H9 (cell line): ENCODE measurements around the gene TMEM30B. TPM values are rescaled to one million over a fixed set of nuclear protein-coding genes. Genes with fewer than 3 reads are reported as not detected.

Experiments
- DNase-seq: peaks from one replicate; pipeline ENCODE4 v3.0.0-alpha.2; 2017
- H2AFZ ChIP-seq: one replicate; pipeline ENCODE4 v1.6.1; 2013; ENCODE audit warnings: mild to moderate bottlenecking, low read length, control low read depth, moderate library complexity
- H2AK5ac ChIP-seq: 2 replicates; pipeline ENCODE4 v1.6.1; 2013; ENCODE audit warnings: low read length, control low read depth, mixed read lengths; ENCODE audit not compliant: insufficient read length
- H2BK120ac ChIP-seq: one replicate; pipeline ENCODE4 v1.6.1; 2013; ENCODE audit warnings: low read depth, mild to moderate bottlenecking, low read length, control low read depth, inconsistent platforms; ENCODE audit not compliant: poor library complexity, severe bottlenecking
- H2BK12ac ChIP-seq: 2 replicates; pipeline ENCODE4 v1.6.1; 2013; ENCODE audit warnings: low read length, control low read depth, mixed read lengths, low read depth; ENCODE audit not compliant: insufficient read length
- H2BK15ac ChIP-seq: 2 replicates; pipeline ENCODE4 v1.6.1; 2013; ENCODE audit warnings: low read depth, low read length, control low read depth
- H2BK20ac ChIP-seq: one replicate; pipeline ENCODE4 v1.6.1; 2013; ENCODE audit warnings: low read depth, mild to moderate bottlenecking, low read length, control low read depth, inconsistent platforms; ENCODE audit not compliant: poor library complexity, severe bottlenecking
- H2BK5ac ChIP-seq: 2 replicates; pipeline ENCODE4 v1.6.1; 2013; ENCODE audit warnings: low read length, control low read depth, mixed read lengths; ENCODE audit not compliant: insufficient read length
- H3K14ac ChIP-seq: 2 replicates; pipeline ENCODE4 v1.6.1; 2013; ENCODE audit warnings: low read length, control low read depth; ENCODE audit not compliant: insufficient read depth
- H3K18ac ChIP-seq: 2 replicates; pipeline ENCODE4 v1.6.1; 2013; ENCODE audit warnings: low read depth, mild to moderate bottlenecking, mixed read lengths, low read length, control low read depth; ENCODE audit not compliant: insufficient read length
- H3K23ac ChIP-seq: 2 replicates; pipeline ENCODE4 v1.6.1; 2013; ENCODE audit warnings: low read length, control low read depth, mixed read lengths, low read depth; ENCODE audit not compliant: insufficient read length
- H3K23me2 ChIP-seq: 2 replicates; pipeline ENCODE4 v1.6.1; 2013; ENCODE audit warnings: low read depth, mild to moderate bottlenecking, mixed read lengths, low read length, control low read depth; ENCODE audit not compliant: insufficient read length, poor library complexity, severe bottlenecking
- H3K27ac ChIP-seq: 2 replicates; pipeline ENCODE4 v1.5.1; 2013; ENCODE audit warnings: low read length, control low read depth, mixed read lengths, low read depth; ENCODE audit not compliant: insufficient read length
- H3K27me3 ChIP-seq: 2 replicates; pipeline ENCODE4 v1.6.1; 2013; ENCODE audit warnings: low read length, control low read depth, inconsistent platforms; ENCODE audit not compliant: insufficient read depth
- H3K4ac ChIP-seq: 2 replicates; pipeline ENCODE4 v1.6.1; 2013; ENCODE audit warnings: low read depth, mild to moderate bottlenecking, control low read depth, inconsistent platforms, low read length, moderate library complexity
- H3K4me1 ChIP-seq: 2 replicates; pipeline ENCODE4 v1.6.1; 2013; ENCODE audit warnings: low read length, control low read depth, inconsistent platforms; ENCODE audit not compliant: insufficient read depth
- H3K4me2 ChIP-seq: 2 replicates; pipeline ENCODE4 v1.6.1; 2013; ENCODE audit warnings: low read length, control low read depth, mixed read lengths; ENCODE audit not compliant: insufficient read length, insufficient read depth
- H3K56ac ChIP-seq: 2 replicates; pipeline ENCODE4 v1.6.1; 2013; ENCODE audit warnings: low read depth, mild to moderate bottlenecking, mixed read lengths, low read length, control low read depth; ENCODE audit not compliant: insufficient read length
- H3K79me1 ChIP-seq: 2 replicates; pipeline ENCODE4 v1.6.1; 2013; ENCODE audit warnings: low read depth, mild to moderate bottlenecking, moderate library complexity, low read length, control low read depth, inconsistent platforms; ENCODE audit not compliant: insufficient read depth, poor library complexity, severe bottlenecking
- H3K79me2 ChIP-seq: 2 replicates; pipeline ENCODE4 v1.6.1; 2013; ENCODE audit warnings: low read length, control low read depth, inconsistent platforms; ENCODE audit not compliant: insufficient read depth
- H3K9ac ChIP-seq: 2 replicates; pipeline ENCODE4 v1.6.1; 2013; ENCODE audit warnings: low read length, control low read depth, mixed read lengths; ENCODE audit not compliant: insufficient read length; ENCODE audit errors: extremely low read depth
- H3K9me3 ChIP-seq: one replicate; pipeline ENCODE4 v1.6.1; 2013; ENCODE audit warnings: low read depth, low read length, inconsistent platforms; ENCODE audit not compliant: control insufficient read depth
- H3T11ph ChIP-seq: one replicate; pipeline ENCODE4 v1.6.1; 2013; ENCODE audit warnings: mild to moderate bottlenecking, low read length, control low read depth, inconsistent platforms
- H4K20me1 ChIP-seq: one replicate; pipeline ENCODE4 v1.6.1; 2013; ENCODE audit not compliant: control insufficient read depth, insufficient read length, insufficient read depth
- H4K5ac ChIP-seq: 2 replicates; pipeline ENCODE4 v1.6.1; 2013; ENCODE audit warnings: low read depth, mild to moderate bottlenecking, mixed read lengths, low read length, control low read depth; ENCODE audit not compliant: insufficient read length
- H4K8ac ChIP-seq: replicated peaks from 2 replicates; pipeline ENCODE4 v1.6.1; 2013; ENCODE audit warnings: low read length, control low read depth, mixed read lengths, low read depth; ENCODE audit not compliant: insufficient read length
- H4K91ac ChIP-seq: 2 replicates; pipeline ENCODE4 v1.6.1; 2013; ENCODE audit warnings: low read depth, mild to moderate bottlenecking, moderate library complexity, mixed read lengths, low read length, control low read depth; ENCODE audit not compliant: insufficient read length
- H3K27ac Mint-ChIP-seq, 3 experiments: 2 replicates in 2 of 3; 3 replicates in 1 of 3; pipeline ENCODE4 v1.8.0; 2020 to 2021; ENCODE audit warnings: mixed read lengths in 3 of 3, mild to moderate bottlenecking in 1 of 3, moderate library complexity in 1 of 3
- H3K27me3 Mint-ChIP-seq: 2 replicates; pipeline ENCODE4 v1.8.0; 2021; ENCODE audit warnings: low read depth, mild to moderate bottlenecking, moderate library complexity, mixed read lengths
- H3K36me3 Mint-ChIP-seq, 3 experiments: 2 replicates in 2 of 3; 3 replicates in 1 of 3; pipeline ENCODE4 v1.8.0; 2020 to 2021; ENCODE audit warnings: low read depth in 3 of 3, mixed read lengths in 3 of 3; ENCODE audit not compliant: insufficient read depth in 1 of 3
- H3K4me1 Mint-ChIP-seq, 2 experiments: 2 replicates each; pipeline ENCODE4 v1.8.0; 2020; ENCODE audit warnings: mixed read lengths in 2 of 2
- H3K4me3 Mint-ChIP-seq, 2 experiments: 2 replicates in 1 of 2; 3 replicates in 1 of 2; pipeline ENCODE4 v1.8.0; 2020 to 2021; ENCODE audit warnings: mild to moderate bottlenecking in 2 of 2, mixed read lengths in 2 of 2, moderate library complexity in 1 of 2
- H3K9me3 Mint-ChIP-seq, 2 experiments: 2 replicates in 1 of 2; 3 replicates in 1 of 2; pipeline ENCODE4 v1.8.0; 2020; ENCODE audit warnings: mild to moderate bottlenecking in 2 of 2, mixed read lengths in 2 of 2, moderate library complexity in 1 of 2
- WGBS: extraction: QIAGEN DNeasy Blood & Tissue Kit; methylation state at CpG from one replicate; pipeline ENCODE4 v1.1.7; 2013; ENCODE audit warnings: missing lambda C conversion rate, low lambda C conversion rate, mixed read lengths; ENCODE audit not compliant: insufficient read length; ENCODE audit errors: extremely low coverage; 5-methylcytosine and 5-hydroxymethylcytosine counted together
- total RNA-seq: library from RNA; stranded (reverse); gene quantifications from 2 replicates; pipeline ENCODE4 v1.2.1, GENCODE V29; 2021
- TF ChIP-seq, protein P1 (sequence below): fragments of 200-600 bp; sonication (generic); conservative IDR thresholded peaks from 3 replicates; pipeline ENCODE4 v1.8.0; 2021; ENCODE audit warnings: antibody characterized with exemption, mild to moderate bottlenecking

TMEM30B gene
- total RNA-seq, 1 experiment from 2014 or later: 12.2 TPM

DNA sequence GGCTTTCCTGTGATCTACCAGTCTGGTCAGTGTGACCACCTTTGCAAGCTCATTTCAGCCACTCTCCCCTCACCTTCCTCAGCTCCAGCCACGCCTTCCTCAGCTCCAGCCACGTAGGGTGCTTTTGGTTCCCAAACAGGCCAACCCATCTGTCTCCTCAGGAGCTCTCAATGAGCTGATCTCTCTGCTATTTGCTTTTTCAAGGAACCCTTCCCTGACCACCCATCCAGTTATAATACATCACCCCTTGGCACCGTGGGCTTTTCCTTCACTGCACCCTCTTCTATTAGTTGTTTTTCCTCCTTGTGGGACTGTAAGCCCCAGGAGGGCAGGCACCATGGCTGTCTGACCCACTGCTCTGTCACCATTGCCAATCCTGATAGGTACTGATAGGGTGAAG, 37.9 kb upstream of the TMEM30B start:
- H2BK12ac ChIP-seq: no peak overlapping the region
- peaks cover 16% of the 10 kb centered on the region for H3K23me2 ChIP-seq
- H3K14ac ChIP-seq: no peak overlapping the region
- H3K4me1 Mint-ChIP-seq: peaks cover 10 to 15% of the 10 kb centered on the region in 2 experiments
- no CpG with 5 or more reads among the region's 3 CpGs for WGBS
- H2AFZ ChIP-seq: no peak overlapping the region
- H3K27me3 Mint-ChIP-seq: peaks cover 30% of the 10 kb centered on the region
- no peaks in the 10 kb centered on the region for H4K20me1 ChIP-seq
- no peak overlapping the region for H2BK15ac ChIP-seq
- no peak overlapping the region for H3K4ac ChIP-seq
- no peak overlapping the region for H4K91ac ChIP-seq
- no peak overlapping the region for H4K8ac ChIP-seq
- peaks cover 2% of the 10 kb centered on the region; the same call in 1 of the 2 replicates for H3K4me1 ChIP-seq
- H2BK120ac ChIP-seq: no peak overlapping the region
- H3K18ac ChIP-seq: no peak overlapping the region
- no peak overlapping the region for H3K27ac ChIP-seq
- peaks cover 12% of the 10 kb centered on the region; the same call in 1 of the 2 replicates for H3K27me3 ChIP-seq
- H3K9me3 Mint-ChIP-seq: peaks cover 2% of the 10 kb centered on the region in 2 experiments; a peak in 1 of 5 replicates
- H3K9ac ChIP-seq: no peak overlapping the region
- H3K4me3 Mint-ChIP-seq: no peak overlapping the region
- no peak for DNase-seq
- H3K79me2 ChIP-seq: no peaks in the 10 kb centered on the region
- no peaks in the 10 kb centered on the region; a peak in 1 of 7 replicates for H3K36me3 Mint-ChIP-seq
- no peak overlapping the region for H3K27ac Mint-ChIP-seq
- H3K79me1 ChIP-seq: no peaks in the 10 kb centered on the region
- no peak overlapping the region for H3K56ac ChIP-seq
- no peaks in the 10 kb centered on the region for H3K9me3 ChIP-seq
- no peak overlapping the region for H3T11ph ChIP-seq
- no peak overlapping the region for H3K23ac ChIP-seq
- H2BK5ac ChIP-seq: no peak overlapping the region
- no peak overlapping the region for H2BK20ac ChIP-seq
- no peak overlapping the region for H3K4me2 ChIP-seq
- no peak overlapping the region for H2AK5ac ChIP-seq
- TF ChIP-seq, protein P1, sequence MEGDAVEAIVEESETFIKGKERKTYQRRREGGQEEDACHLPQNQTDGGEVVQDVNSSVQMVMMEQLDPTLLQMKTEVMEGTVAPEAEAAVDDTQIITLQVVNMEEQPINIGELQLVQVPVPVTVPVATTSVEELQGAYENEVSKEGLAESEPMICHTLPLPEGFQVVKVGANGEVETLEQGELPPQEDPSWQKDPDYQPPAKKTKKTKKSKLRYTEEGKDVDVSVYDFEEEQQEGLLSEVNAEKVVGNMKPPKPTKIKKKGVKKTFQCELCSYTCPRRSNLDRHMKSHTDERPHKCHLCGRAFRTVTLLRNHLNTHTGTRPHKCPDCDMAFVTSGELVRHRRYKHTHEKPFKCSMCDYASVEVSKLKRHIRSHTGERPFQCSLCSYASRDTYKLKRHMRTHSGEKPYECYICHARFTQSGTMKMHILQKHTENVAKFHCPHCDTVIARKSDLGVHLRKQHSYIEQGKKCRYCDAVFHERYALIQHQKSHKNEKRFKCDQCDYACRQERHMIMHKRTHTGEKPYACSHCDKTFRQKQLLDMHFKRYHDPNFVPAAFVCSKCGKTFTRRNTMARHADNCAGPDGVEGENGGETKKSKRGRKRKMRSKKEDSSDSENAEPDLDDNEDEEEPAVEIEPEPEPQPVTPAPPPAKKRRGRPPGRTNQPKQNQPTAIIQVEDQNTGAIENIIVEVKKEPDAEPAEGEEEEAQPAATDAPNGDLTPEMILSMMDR: no peak
- H4K5ac ChIP-seq: no peak overlapping the region
